ENCODE data around the gene PFKM.
"Not testable (repeated sequence)": the region's sequence is repeated elsewhere in the genome, so short reads cannot be mapped to it uniquely, and the experiment has no call there.

PFKM gene

GRCh38 chr12:48115957-48116356 is 3.2 kb upstream of the PFKM start:
- DNase-seq, result no peak

DNA sequence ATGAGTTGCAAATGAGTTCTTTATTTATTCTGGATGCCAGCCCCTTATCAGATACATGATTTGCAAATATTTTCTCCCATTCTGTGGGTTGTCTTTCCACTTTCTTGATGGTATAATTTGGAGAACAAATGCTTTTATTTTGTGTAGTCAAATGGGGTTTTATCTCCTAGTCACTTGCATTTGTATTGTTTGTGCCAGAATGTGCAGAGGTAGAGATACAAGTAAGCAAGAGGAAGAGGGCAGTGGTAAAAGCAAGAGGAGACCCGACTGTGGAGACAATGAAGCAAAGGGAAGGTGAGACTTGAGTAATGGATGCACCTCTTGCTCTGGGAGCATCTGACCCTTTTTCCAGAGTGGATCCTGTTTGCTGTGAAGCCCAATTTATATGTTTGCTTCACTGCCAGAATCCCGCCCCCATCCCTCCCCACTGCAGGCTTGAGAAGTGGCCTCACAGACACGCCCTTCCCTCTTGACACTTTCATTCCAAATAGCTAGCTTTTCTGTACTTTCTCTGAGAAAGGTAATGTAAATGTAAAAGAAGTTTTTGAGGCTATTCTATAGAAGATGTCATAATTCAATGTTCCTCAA is 786 bp upstream of the PFKM start:
- DNase-seq, result peak; percentile 55

DNA sequence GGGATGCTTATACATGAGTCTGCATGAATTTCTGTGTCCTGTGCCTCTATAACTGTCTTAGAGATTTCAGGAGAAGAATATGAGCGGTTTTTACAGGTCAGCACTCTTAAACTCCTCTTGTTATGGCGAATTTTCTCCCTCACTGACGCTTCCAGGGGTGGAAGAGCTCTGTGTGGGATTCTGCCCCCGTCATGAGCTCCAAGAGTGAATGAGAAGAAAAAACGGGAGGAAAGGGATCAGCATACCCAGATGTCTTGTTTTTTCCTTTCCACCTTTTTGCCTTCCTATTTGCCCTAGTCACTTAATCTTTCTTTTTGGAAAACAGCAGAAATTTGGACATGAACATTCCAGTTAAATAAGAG is 651 bp downstream of the PFKM start:
- DNase-seq, result no peak

DNA sequence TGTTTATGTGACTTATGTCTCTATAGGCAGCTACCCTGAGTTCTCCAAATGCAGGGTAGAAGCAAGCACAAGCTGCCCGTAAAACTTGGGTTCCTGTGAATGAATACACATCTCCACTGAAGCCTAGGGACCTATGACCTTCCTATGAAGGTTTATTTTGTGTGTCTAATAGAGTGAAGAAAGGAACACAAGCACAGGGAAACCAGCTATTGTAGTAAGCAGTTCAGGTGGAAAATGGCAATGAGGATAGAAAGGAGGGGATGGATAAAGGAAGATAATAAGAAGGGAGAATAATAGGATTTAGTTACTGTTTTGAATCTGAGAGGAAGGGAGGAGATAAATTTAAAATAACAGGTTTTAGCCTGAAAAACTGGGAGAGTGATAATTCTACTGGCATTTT is 2.4 kb downstream of the PFKM start:
- no peak for DNase-seq

- DNase-seq, result peak; percentile 80
These were observed 3.1 kb downstream of the PFKM start for GRCh38 chr12:48122065-48122834.

- DNase-seq, result no peak
These were observed 4.0 kb downstream of the PFKM start for GRCh38 chr12:48123169-48123568.

DNA sequence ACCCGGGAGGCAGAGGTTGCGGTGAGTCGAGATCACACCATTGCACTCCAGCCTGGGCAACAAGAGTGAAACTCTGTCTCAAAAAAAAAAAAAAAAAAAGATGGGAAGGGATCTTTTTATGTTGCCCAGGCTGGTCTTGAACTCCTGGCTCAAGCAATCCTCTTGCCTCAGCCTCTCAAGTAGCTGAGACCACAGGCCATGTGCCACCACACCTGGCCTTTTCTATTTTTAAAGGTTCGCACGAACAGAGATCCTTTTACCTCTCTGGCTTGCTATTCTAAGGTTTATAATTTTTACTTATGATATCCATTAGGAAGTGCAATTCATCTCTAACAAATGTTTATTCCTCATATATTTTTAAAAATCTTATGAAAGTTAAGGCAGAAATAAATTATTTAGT is 6.4 kb downstream of the PFKM start:
- not testable (repeated sequence) for DNase-seq

GRCh38 chr12:48125985-48126384 is 6.8 kb downstream of the PFKM start:
- DNase-seq, result no peak

DNA sequence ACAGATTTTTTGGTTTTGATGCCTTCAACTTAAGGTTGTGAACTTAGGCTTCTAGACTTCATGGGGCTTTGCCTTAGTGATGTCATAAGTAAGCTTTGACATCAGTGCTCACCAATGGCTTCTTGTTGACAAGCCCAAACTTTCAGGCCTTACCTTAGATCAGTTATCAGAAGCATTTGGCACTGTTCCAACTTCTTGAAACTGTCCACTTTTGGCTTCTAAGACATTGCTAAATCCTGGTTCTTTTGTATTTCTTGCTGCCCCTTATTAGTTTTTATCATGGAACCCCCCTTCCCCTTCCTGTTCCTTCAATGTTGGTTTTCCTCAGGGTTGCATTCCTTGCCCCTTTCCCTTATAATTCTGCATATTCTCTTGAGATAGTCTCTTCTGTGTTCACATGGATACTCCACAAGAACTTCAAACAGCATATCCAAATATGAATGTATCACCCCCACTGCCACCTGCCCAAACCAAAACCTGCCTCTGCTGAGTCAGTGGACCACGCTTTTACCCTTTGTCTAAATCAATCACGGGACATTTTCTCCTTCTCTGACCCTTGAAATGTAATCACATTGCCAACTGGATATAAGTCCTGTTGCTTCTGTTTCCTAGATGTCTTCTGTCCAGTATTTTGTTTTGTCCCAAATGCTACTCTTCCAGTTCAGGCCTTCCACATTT is 7.9 kb downstream of the PFKM start:
- DNase-seq, result no peak

DNA sequence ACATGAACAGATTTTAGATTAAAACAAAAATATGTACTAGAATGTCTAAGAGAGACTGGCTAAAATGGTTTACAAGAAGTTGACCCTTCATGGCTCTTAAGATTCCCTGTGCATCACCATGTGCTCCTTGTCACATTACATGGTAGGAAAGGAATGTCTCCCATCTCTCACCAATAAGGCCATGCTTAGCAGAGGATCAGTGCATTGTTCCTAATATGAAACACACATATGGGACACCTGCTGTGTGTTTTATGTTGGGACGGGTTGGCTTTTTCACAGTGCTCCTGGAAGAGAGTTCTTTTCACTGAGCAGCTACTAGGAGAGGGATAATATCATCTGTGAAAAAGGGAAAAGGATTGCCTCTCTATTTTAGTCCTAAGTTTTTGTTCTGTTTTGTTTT is 9.6 kb downstream of the PFKM start:
- no peak for DNase-seq

DNA sequence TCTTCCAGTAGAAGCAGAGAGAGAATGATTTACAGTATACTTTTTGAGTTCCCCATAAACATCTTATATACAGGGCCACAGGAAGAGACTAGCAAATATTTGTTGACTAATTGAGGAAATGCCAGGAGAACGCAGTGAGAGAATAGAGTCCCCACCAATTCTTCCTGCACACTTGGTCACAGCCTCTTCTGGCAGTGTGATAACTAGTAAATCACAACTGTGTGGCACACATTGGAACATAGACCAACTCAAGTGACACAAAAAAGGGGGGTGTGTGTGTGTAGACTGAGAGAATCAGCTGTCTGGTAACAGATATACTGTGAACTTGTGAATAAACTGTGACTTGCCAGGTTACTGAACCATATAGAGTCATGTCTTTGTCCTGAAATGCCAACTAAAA is 10.2 kb downstream of the PFKM start:
- DNase-seq, result no peak

DNA sequence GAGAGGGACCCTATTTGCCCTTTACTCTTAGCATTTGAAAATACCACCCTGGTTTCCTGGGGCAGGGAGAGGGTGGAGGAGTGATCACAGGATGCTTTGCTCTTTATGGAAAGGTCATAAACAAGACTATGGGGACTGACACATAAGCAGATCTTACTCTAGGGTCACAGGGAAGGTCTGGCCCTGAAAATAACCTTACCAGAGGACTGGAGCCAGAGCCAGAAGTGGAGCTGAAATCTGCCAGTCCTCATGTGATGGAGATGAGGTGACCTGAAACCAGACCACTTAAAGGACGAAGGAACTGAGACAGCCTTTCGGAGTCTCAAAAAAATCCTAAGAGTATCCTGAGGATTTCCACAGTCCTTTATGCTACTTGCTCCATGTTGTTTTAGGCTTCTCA is 12.4 kb downstream of the PFKM start:
- no peak for DNase-seq

DNA sequence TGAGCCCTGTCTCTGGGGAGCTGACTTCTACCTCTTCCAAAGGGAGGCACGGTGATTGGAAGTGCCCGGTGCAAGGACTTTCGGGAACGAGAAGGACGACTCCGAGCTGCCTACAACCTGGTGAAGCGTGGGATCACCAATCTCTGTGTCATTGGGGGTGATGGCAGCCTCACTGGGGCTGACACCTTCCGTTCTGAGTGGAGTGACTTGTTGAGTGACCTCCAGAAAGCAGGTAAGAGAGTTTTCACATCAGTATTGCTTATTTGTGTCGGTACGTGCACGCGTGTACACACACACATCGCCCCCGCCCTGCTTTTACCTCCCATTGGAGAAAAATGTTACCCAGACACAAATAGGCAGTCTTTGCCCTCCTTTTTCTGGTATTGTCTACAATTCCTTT is 13.7 kb downstream of the PFKM start:
- DNase-seq, result no peak

DNA sequence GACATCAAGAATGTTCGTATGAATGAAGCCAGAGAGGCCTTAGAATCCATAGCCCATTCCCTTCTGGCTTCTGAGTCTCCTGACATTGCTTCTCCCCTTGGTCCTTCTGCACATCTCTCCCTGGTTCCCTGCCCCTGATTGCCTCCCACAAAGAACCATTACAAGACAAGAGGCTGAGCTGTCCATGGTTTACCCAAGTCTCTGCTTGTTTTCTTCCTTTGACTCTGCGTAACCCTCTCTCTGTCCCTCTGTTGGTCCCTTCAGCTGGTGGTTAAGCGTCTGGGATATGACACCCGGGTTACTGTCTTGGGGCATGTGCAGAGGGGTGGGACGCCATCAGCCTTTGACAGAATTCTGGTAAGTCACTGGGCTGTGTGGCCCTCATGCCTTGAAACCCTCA is 15.9 kb downstream of the PFKM start:
- DNase-seq, result no peak

DNA sequence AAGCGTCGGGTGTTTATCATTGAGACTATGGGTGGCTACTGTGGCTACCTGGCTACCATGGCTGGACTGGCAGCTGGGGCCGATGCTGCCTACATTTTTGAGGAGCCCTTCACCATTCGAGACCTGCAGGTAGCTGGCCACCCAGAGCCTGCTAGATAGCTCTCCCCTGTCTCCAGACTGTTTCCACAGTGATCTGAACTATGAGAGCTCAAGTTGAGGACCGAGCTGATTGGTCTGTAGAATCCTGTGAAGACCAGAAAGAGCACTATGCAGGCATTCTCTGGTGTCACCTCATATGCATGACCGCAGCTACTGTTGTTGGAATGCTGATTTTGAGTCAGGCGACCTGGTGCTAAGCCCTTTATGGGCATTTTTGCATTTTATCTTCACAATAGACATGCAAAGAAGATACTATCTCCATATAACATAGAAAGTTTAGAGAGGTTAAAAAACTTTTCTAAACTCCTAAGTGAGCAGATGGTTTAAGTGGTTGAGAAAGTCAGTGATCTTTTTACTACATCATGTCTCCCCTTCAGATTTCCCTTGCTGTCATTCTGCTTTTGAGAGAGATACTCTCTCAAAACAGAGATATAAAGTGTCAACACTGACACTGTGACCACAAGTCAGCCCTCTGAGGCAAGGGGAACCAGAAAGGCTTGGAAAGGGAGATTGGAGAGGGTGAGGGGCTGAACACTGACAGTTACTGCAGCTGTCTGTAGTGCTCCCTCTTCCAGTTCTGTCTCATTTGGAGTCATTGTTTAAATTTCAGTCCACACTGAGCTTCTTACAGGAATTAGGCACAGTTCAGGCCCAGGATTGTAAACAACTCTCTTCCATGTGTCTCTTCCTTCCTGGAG is 23.9 kb downstream of the PFKM start:
- peak; percentile 17 for DNase-seq

DNA sequence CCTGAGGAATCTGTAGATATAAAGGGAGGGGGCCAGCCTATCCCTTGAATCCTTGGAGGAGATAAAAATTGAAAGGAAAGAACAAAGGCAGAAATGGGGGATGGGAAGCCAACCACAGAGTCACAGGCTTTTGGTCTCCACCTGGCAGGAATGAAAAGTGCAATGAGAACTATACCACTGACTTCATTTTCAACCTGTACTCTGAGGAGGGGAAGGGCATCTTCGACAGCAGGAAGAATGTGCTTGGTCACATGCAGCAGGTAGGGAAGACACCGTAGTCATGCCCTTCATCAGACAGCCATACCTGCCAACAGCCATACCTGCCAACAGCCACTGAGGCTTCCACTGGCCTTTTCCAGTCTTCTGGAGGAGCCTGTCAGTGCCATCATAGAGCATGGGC is 24.7 kb downstream of the PFKM start:
- no peak for DNase-seq

DNA sequence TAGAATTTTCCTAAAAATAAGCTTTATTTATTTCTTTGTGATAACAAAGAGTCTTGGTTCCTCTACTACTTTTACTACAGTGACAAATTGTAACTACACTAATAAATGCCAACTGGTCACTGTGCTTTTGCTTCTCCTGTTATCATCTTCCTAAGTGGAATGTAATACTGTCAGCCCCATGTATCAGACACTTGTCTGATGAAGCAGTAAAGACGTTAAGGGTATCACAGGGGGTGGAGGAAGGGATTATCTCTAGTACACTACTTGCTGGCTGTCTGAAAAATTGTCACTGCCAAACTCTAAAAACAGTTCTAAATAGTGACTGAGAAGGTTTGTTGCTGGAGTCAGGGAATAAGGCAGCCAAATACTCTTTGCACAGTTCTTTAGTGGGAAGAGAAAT is 26.8 kb downstream of the PFKM start:
- peak; percentile 49 for DNase-seq

- no peak for DNase-seq
These were observed 32.1 kb downstream of the PFKM start for GRCh38 chr12:48151103-48151771.

DNA sequence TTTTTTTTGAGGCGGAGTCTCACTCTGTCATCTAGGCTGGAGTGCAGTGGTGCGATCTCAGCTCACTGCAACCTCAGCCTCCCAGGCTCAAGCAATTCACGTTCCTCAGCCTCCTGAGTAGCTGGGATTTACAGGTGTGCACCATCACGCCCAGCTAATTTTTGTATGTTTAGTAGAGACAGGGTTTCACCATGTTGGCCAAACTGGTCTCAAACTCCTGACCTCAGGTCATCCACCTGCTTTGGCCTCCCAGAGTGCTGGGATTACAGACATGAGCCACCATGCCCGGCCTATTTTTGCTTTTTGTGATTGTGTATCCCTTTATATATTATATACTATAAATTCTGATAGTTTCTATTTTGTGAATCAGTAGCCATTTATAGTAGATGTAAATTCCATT is 36.6 kb downstream of the PFKM start:
- not testable (repeated sequence) for DNase-seq

DNA sequence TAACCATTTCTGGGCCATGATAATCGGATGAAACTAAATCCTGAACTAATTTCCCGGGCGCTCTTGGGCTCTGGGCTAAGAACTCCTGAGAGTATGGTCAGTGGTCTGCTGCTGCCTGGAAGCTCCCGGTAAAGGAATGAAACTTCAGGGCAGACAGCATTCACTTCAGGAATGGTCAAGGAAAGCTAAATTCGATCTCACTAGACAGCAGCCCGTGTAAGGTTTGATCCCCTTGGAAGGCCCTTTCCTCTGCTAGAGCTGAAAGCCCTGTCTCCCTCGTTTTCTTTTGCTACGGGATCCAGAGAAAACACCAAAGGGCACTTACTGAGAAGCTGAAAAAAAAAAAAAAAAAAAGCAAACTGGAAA is 37.5 kb downstream of the PFKM start:
- DNase-seq, result no peak

DNA sequence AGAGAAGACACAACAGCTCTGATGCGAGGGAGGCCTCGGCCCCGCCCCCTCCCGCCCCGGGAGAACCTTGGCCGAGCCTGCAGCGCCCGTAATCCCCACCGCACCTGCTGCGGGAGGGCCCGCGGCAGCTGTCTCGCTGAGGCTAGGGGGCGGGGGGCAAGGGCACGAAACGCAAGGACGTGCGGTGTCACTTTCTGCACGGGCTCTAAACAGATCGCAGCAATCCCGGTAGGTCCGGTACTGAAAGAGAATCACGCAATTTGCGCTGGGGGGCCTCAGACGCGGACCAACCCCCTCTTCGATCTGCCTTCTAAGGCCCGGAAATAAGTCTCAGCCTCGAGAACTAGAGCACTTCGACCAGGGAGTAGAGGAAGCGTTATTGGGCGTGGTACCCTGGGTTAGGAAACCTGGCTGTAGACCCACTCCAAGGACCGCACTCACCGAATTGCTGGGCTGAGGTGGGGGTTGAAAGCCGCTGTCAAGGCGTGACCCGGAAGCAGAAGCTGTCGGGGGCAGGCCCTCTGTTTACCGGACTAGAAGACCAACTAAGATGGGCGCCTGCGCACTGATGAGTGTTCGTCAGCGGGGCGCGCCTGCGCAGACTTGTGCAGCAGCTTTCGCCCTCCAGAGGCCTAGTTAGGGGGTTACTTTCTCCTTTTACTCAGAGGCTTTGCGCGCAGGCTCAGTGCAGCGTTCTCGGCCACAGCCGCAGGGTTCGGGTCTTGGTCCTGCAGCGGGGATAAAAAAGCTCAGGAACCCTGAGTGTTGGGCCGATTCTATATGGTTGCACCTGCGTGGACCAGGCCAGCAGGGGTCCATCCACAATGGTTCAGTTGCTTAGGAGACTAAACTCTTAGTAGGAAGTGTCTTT is 38.1 kb downstream of the PFKM start, which contains the start of gene ASB8:
Gene ASB8 (minus strand): TSS at position 498 of the 871 bp plus-strand sequence. CDS start 4,019 bp downstream, outside the sequence.
- peak; percentile 100 for DNase-seq

- peak; percentile 30 for DNase-seq
These were observed 38.8 kb downstream of the PFKM start for GRCh38 chr12:48157889-48158370.

Measured in hematopoietic multipotent progenitor cell treated with erythropoietin and hydrocortisone succinate and interleukin-3 and kit ligand, for 6 days (in vitro differentiated cells).